ENCODE results near the gene LIMA1. TPM values are rescaled to one million over a fixed set of nuclear protein-coding genes. Genes with fewer than 3 reads are reported as not detected.

LIMA1 gene
- total and polyA plus RNA-seq, 2 donors (not counting 1 experiment from before 2014, with no cell fraction given): 1.3 to 2.1 TPM

DNA sequence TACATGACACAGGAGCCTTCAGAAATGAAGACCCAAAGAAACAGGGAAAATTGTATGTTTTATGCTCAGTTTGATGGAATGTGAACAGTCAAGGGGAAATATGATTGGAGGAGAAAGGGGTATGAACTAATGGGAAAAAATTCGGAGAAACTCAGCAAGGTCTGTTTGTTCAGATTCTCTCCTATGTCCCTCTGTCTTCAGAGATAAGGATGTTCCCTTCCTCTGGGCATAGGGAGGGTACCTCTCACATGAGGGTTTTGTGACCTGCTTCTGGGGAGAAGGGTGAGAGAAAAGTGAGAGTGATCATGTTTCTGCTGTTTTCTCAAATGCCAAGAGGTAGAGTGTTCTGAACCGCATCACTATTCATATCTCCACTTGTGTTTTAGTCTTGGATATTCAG, 26.6 kb upstream of the LIMA1 start:
- no peak for TF ChIP-seq EZH2 (IDR thresholded peaks at IDR 0.05; ENCODE audit: borderline replicate concordance, insufficient read depth, low read depth, low read length, poor library complexity, severe bottlenecking)
- TF ChIP-seq, protein P1, sequence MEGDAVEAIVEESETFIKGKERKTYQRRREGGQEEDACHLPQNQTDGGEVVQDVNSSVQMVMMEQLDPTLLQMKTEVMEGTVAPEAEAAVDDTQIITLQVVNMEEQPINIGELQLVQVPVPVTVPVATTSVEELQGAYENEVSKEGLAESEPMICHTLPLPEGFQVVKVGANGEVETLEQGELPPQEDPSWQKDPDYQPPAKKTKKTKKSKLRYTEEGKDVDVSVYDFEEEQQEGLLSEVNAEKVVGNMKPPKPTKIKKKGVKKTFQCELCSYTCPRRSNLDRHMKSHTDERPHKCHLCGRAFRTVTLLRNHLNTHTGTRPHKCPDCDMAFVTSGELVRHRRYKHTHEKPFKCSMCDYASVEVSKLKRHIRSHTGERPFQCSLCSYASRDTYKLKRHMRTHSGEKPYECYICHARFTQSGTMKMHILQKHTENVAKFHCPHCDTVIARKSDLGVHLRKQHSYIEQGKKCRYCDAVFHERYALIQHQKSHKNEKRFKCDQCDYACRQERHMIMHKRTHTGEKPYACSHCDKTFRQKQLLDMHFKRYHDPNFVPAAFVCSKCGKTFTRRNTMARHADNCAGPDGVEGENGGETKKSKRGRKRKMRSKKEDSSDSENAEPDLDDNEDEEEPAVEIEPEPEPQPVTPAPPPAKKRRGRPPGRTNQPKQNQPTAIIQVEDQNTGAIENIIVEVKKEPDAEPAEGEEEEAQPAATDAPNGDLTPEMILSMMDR (IDR thresholded peaks at IDR 0.05): no peak
- Histone ChIP-seq H3K27ac (ENCODE audit: low read length in 2 of 2) (no peak overlapping the region), H3K4me2 (replicated peaks; ENCODE audit: low read depth, low read length, poor library complexity, severe bottlenecking) (no peak overlapping the region), H3K9me3 (ENCODE audit: control extremely low read depth in 1 of 3, control insufficient read depth in 2 of 3, insufficient read depth in 1 of 3, low read length in 2 of 3) (no peaks in the 10 kb centered on the region), H3K36me3 (replicated peaks in 1 of 2; ENCODE audit: control extremely low read depth in 1 of 2, control insufficient read depth in 1 of 2, extremely low read depth in 1 of 2, insufficient read depth in 2 of 2, low read length in 1 of 2) (no peaks in the 10 kb centered on the region), H4K20me1 (ENCODE audit: control insufficient read depth, insufficient read depth, low read length, poor library complexity, severe bottlenecking) (no peaks in the 10 kb centered on the region), H3K9ac (ENCODE audit: low read length) (no peak overlapping the region), H3K4me3 (ENCODE audit: control extremely low read depth in 1 of 5, extremely low read depth in 1 of 5, insufficient read depth in 1 of 5, low read depth in 2 of 5, low read length in 4 of 5) (no peak overlapping the region), H3K4me1 (ENCODE audit: control insufficient read depth in 2 of 2, insufficient read depth in 2 of 2, low read length in 2 of 2) (no peaks in the 10 kb centered on the region), H2AFZ (ENCODE audit: insufficient read depth, low read depth, low read length, poor library complexity, severe bottlenecking) (no peak overlapping the region), H3K27me3 (replicated peaks in 1 of 4; ENCODE audit: control extremely low read depth in 1 of 4, control insufficient read depth in 3 of 4, insufficient read depth in 4 of 4, low read length in 3 of 4) (no peaks in the 10 kb centered on the region), H3K79me2 (ENCODE audit: control insufficient read depth, insufficient read depth, low read length) (no peaks in the 10 kb centered on the region)
- DNase-seq (no peak), ATAC-seq (ENCODE audit: low read depth) (no peak)
- no peaks in the 10 kb centered on the region for H3K9me3 Mint-ChIP-seq (ENCODE audit: insufficient read depth)
- H3K27me3 Mint-ChIP-seq: no peaks in the 10 kb centered on the region
- no peaks in the 10 kb centered on the region for H3K4me1 Mint-ChIP-seq
- ChIA-PET CTCF (interaction anchor here (0.5 kb wide), 1 partner anchor 148 kb away, joined by 3 read pairs; no protein-coding TSS in a partner anchor), POLR2A (no interaction called here)
- intact Hi-C loops (cut with micrococcal nuclease): no loop called here
- WGBS (ENCODE audit: insufficient coverage): no CpG with 5 or more reads among the region's 2 CpGs
- H3K4me3 Mint-ChIP-seq: no peak overlapping the region
- H3K27ac Mint-ChIP-seq: no peak overlapping the region

DNA sequence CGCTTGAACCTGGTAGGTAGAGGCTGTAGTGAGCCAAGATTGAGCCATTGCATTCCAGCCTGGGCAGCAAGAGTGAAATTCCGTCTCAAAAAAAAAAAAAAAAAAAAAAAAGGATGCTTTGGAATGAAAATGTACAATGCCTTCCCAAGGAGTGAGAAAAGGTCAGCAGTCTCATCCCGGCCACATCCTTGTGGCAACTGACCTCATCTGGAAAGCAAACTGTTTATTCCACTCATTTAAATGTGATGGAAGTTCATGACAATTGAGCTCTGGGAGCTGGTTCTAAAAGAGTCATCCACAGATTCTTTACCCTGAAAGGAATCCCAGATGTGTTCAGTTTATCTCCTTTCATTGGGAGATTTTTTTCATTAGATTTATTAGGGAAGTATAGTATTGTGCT, 19.4 kb upstream of the LIMA1 start:
- ChIA-PET CTCF (interaction anchor here (0.7 to 1.0 kb wide), 2 partner anchors 15 to 561 kb away, joined by 3 to 4 read pairs; partner anchors contain the start of gene TMBIM6), POLR2A (interaction anchor here (0.9 kb wide), 1 partner anchor 1473 kb away, joined by 4 read pairs; no protein-coding TSS in a partner anchor)
- no peak for DNase-seq
- no peaks in the 10 kb centered on the region for H3K4me1 ChIP-seq (ENCODE audit: control insufficient read depth in 2 of 2, insufficient read depth in 2 of 2, low read length in 2 of 2)
- Mint-ChIP-seq H3K4me1 (no peaks in the 10 kb centered on the region), H3K9me3 (ENCODE audit: insufficient read depth) (no peaks in the 10 kb centered on the region), H3K27me3 (no peaks in the 10 kb centered on the region), H3K4me3 (no peak overlapping the region), H3K27ac (no peak overlapping the region)
- H3K9ac ChIP-seq (ENCODE audit: low read length): no peak overlapping the region
- no peak for ATAC-seq (ENCODE audit: low read depth)
- H3K36me3 ChIP-seq (replicated peaks in 1 of 2; ENCODE audit: control extremely low read depth in 1 of 2, control insufficient read depth in 1 of 2, extremely low read depth in 1 of 2, insufficient read depth in 2 of 2, low read length in 1 of 2): no peaks in the 10 kb centered on the region
- no peaks in the 10 kb centered on the region for H3K79me2 ChIP-seq (ENCODE audit: control insufficient read depth, insufficient read depth, low read length)
- TF ChIP-seq EZH2 (IDR thresholded peaks at IDR 0.05; ENCODE audit: borderline replicate concordance, insufficient read depth, low read depth, low read length, poor library complexity, severe bottlenecking): no peak
- TF ChIP-seq, protein P1 (IDR thresholded peaks at IDR 0.05): no peak
- WGBS (ENCODE audit: insufficient coverage): 100% methylated on average over 1 of the region's 3 CpGs
- H3K9me3 ChIP-seq (ENCODE audit: control extremely low read depth in 1 of 3, control insufficient read depth in 2 of 3, insufficient read depth in 1 of 3, low read length in 2 of 3): no peaks in the 10 kb centered on the region
- no peak overlapping the region for H3K27ac ChIP-seq (ENCODE audit: low read length in 2 of 2)
- no peak overlapping the region for H2AFZ ChIP-seq (ENCODE audit: insufficient read depth, low read depth, low read length, poor library complexity, severe bottlenecking)
- H4K20me1 ChIP-seq (ENCODE audit: control insufficient read depth, insufficient read depth, low read length, poor library complexity, severe bottlenecking): no peaks in the 10 kb centered on the region
- H3K27me3 ChIP-seq (replicated peaks in 1 of 4; ENCODE audit: control extremely low read depth in 1 of 4, control insufficient read depth in 3 of 4, insufficient read depth in 4 of 4, low read length in 3 of 4): no peaks in the 10 kb centered on the region
- intact Hi-C loops (cut with micrococcal nuclease): no loop called here
- no peak overlapping the region for H3K4me3 ChIP-seq (ENCODE audit: control extremely low read depth in 1 of 5, extremely low read depth in 1 of 5, insufficient read depth in 1 of 5, low read depth in 2 of 5, low read length in 4 of 5)
- no peak overlapping the region for H3K4me2 ChIP-seq (replicated peaks; ENCODE audit: low read depth, low read length, poor library complexity, severe bottlenecking)
